HepG2 (cell line): ENCODE results near the gene ENO2. TPM values are rescaled to one million over a fixed set of nuclear protein-coding genes. Genes with fewer than 3 reads are reported as not detected.

Experiments used
- MAZ ChIP-seq, 2 experiments: sonication (generic) in 1 of 2; formaldehyde crosslinking in 1 of 2; IDR thresholded peaks; 2 replicates each; pipeline versions ENCODE4 v1.5.0 to v1.6.1; 2012 to 2020; ENCODE audit warnings: low read depth in 2 of 2, mild to moderate bottlenecking in 2 of 2, borderline replicate concordance in 1 of 2, improper control_type of control experiment in 1 of 2, low read length in 1 of 2, missing genetic modification reagents in 1 of 2, moderate library complexity in 1 of 2
- NFIB ChIP-seq: sonication (generic); formaldehyde crosslinking; IDR thresholded peaks from 2 replicates; pipeline ENCODE4 v1.9.0; 2021; ENCODE audit warnings: missing genetic modification reagents, mild to moderate bottlenecking, borderline replicate concordance
- SAP130 ChIP-seq: IDR thresholded peaks from 2 replicates; pipeline ENCODE4 v1.6.1; 2016; ENCODE audit warnings: low read depth
- STAG1 ChIP-seq: sonication (generic); formaldehyde crosslinking; IDR thresholded peaks from 2 replicates; pipeline ENCODE4 v1.4.0; 2020; ENCODE audit warnings: missing genetic modification reagents
- YEATS2 ChIP-seq: sonication (generic); formaldehyde crosslinking; IDR thresholded peaks from 2 replicates; pipeline ENCODE4 v1.4.0; 2020; ENCODE audit warnings: missing genetic modification reagents, borderline replicate concordance
- ZEB1 ChIP-seq: IDR thresholded peaks from 2 replicates; pipeline ENCODE4 v1.6.1; 2012; ENCODE audit warnings: mild to moderate bottlenecking, low read depth, inconsistent platforms; ENCODE audit not compliant: insufficient replicate concordance
- ZNF33A ChIP-seq: sonication (generic); formaldehyde crosslinking; IDR thresholded peaks from 2 replicates; pipeline ENCODE4 v1.5.1; 2020; ENCODE audit warnings: missing genetic modification reagents, mild to moderate bottlenecking, moderate library complexity, borderline replicate concordance
- ZNF768 ChIP-seq: sonication (generic); formaldehyde crosslinking; IDR thresholded peaks from 2 replicates; pipeline ENCODE4 v1.4.0; 2020; ENCODE audit warnings: missing genetic modification reagents
- ZNF782 ChIP-seq: sonication (generic); formaldehyde crosslinking; IDR thresholded peaks from 2 replicates; pipeline ENCODE4 v1.4.0; 2020; ENCODE audit warnings: missing genetic modification reagents, mild to moderate bottlenecking, borderline replicate concordance
- polyA plus RNA-seq, 8 experiments: library from polyadenylated mRNA; depleted of rRNA in 3 of 8; stranded (reverse) in 7 of 8; unstranded in 1 of 8; fragments of >200 nt; fragmentation: Illumina TruSeq in 4 of 8; extraction: Trizol in 4 of 8; gene quantifications; 2 replicates each; pipeline versions ENCODE4 v1.2.1 to v1.2.3, GENCODE V29; 2011 to 2016; ENCODE audit warnings: low read depth in 4 of 8, missing spikeins in 1 of 8, mixed read lengths in 1 of 8; ENCODE audit not compliant: insufficient read depth in 1 of 8
- total RNA-seq, 5 experiments: library from RNA; depleted of rRNA; stranded (reverse); fragments of >200 nt; fragmentation: Illumina TruSeq; extraction: Trizol; gene quantifications; 2 replicates each; pipeline ENCODE4 v1.2.3, GENCODE V29; 2016; ENCODE audit warnings: low read depth in 1 of 5
- TF ChIP-seq, protein P1 (sequence below): sonication (generic); formaldehyde crosslinking; IDR thresholded peaks from 2 replicates; pipeline ENCODE4 v1.9.0; 2021; ENCODE audit warnings: mild to moderate bottlenecking, missing genetic modification reagents
- TF ChIP-seq, protein P2 (sequence below): sonication (generic); formaldehyde crosslinking; IDR thresholded peaks from 2 replicates; pipeline ENCODE4 v1.5.1; 2020; ENCODE audit warnings: mild to moderate bottlenecking, moderate library complexity, missing genetic modification reagents
- TF ChIP-seq, protein P3 (sequence below): sonication (generic); formaldehyde crosslinking; IDR thresholded peaks from 2 replicates; pipeline ENCODE4 v1.8.0; 2022; ENCODE audit warnings: missing genetic modification reagents, low read depth, mild to moderate bottlenecking, borderline replicate concordance

The ENO2 gene
- total and polyA plus RNA-seq, 2 of the 13 experiments (the other 11 are each of a cell fraction or from before 2014, with no cell fraction given): 19.3 to 136 TPM

DNA sequence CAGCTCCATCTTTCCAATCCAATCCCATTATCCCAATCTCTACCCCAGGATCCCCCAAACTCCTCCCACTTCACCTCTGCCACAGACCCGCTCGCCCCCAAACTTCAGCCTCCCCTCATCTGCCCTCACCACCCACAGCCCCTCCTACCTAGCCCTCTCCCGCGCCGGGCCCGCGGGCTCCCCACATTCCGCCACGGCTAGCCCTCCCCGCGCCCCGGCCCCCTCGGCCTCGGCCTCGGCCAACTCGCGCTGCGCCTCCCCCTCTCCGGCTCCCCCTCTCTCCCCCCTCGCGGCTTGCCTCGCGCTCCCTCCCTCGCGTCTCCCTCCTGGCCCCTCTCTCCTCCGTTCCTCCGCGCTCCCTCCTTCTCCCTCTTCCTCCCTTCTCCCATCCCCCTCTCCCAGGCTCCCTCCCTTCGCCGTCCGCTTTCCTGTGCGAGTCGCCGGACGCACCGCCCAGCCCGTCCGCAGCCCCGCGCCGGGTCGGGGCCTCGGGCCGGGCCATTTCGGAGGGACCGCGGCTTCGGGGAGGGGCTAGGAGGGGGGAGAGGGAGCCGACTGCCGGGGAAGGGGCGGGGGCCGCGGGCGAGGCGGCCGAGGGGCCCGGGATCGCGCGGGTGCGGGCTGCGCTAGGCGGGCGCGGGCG, 13.1 kb downstream of the ENO2 start, which contains the start of gene ATN1 (continued):
- TF ChIP-seq, protein P1, sequence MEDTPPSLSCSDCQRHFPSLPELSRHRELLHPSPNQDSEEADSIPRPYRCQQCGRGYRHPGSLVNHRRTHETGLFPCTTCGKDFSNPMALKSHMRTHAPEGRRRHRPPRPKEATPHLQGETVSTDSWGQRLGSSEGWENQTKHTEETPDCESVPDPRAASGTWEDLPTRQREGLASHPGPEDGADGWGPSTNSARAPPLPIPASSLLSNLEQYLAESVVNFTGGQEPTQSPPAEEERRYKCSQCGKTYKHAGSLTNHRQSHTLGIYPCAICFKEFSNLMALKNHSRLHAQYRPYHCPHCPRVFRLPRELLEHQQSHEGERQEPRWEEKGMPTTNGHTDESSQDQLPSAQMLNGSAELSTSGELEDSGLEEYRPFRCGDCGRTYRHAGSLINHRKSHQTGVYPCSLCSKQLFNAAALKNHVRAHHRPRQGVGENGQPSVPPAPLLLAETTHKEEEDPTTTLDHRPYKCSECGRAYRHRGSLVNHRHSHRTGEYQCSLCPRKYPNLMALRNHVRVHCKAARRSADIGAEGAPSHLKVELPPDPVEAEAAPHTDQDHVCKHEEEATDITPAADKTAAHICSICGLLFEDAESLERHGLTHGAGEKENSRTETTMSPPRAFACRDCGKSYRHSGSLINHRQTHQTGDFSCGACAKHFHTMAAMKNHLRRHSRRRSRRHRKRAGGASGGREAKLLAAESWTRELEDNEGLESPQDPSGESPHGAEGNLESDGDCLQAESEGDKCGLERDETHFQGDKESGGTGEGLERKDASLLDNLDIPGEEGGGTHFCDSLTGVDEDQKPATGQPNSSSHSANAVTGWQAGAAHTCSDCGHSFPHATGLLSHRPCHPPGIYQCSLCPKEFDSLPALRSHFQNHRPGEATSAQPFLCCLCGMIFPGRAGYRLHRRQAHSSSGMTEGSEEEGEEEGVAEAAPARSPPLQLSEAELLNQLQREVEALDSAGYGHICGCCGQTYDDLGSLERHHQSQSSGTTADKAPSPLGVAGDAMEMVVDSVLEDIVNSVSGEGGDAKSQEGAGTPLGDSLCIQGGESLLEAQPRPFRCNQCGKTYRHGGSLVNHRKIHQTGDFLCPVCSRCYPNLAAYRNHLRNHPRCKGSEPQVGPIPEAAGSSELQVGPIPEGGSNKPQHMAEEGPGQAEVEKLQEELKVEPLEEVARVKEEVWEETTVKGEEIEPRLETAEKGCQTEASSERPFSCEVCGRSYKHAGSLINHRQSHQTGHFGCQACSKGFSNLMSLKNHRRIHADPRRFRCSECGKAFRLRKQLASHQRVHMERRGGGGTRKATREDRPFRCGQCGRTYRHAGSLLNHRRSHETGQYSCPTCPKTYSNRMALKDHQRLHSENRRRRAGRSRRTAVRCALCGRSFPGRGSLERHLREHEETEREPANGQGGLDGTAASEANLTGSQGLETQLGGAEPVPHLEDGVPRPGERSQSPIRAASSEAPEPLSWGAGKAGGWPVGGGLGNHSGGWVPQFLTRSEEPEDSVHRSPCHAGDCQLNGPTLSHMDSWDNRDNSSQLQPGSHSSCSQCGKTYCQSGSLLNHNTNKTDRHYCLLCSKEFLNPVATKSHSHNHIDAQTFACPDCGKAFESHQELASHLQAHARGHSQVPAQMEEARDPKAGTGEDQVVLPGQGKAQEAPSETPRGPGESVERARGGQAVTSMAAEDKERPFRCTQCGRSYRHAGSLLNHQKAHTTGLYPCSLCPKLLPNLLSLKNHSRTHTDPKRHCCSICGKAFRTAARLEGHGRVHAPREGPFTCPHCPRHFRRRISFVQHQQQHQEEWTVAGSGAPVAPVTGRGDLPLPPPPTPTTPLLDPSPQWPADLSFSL (CRISPR knock-in tag): no peak
- TF ChIP-seq SAP130 (CRISPR knock-in tag) (peak; percentile 32; the same call in 1 of the 2 replicates), NFIB (CRISPR knock-in tag) (no peak), STAG1 (no peak), ZNF782 (CRISPR knock-in tag) (no peak), ZNF33A (CRISPR knock-in tag) (no peak), YEATS2 (CRISPR knock-in tag) (no peak), ZEB1 (no peak), ZNF768 (CRISPR knock-in tag) (no peak), MAZ (IDR thresholded peaks at IDR 0.05; ENCODE audit: borderline replicate concordance, low read depth, low read length) (peak; percentile 77; the same call in 1 of the 2 replicates), MAZ (CRISPR knock-in tag; IDR thresholded peaks at IDR 0.05; ENCODE audit: low read depth) (peak; percentile 64)
- TF ChIP-seq, protein P2, sequence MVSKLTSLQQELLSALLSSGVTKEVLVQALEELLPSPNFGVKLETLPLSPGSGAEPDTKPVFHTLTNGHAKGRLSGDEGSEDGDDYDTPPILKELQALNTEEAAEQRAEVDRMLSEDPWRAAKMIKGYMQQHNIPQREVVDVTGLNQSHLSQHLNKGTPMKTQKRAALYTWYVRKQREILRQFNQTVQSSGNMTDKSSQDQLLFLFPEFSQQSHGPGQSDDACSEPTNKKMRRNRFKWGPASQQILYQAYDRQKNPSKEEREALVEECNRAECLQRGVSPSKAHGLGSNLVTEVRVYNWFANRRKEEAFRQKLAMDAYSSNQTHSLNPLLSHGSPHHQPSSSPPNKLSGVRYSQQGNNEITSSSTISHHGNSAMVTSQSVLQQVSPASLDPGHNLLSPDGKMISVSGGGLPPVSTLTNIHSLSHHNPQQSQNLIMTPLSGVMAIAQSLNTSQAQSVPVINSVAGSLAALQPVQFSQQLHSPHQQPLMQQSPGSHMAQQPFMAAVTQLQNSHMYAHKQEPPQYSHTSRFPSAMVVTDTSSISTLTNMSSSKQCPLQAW (CRISPR knock-in tag): peak; percentile 45; the same call in 1 of the 2 replicates
- TF ChIP-seq, protein P3, sequence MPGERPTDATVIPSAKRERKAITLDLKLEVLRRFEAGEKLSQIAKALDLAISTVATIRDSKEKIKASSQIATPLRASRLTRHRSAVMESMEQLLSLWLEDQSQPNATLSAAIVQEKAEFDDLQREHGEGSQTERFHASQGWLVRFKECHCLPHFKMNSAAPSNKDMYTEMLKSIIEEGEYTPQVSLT (CRISPR knock-in tag): no peak
